NB4 (cell line): Measurements from ENCODE around the gene SLC35F5.

Source experiments
- MYC ChIP-seq: IDR thresholded peaks from 2 replicates; pipeline ENCODE4 v1.6.1; 2011; ENCODE audit warnings: low read depth, low read length
- POLR2A ChIP-seq: IDR thresholded peaks from 2 replicates; pipeline ENCODE4 v1.6.1; 2011; ENCODE audit warnings: mild to moderate bottlenecking; ENCODE audit not compliant: insufficient read length; ENCODE audit errors: extremely low read depth
- TF ChIP-seq, protein P1 (sequence below): IDR thresholded peaks from one replicate; pipeline ENCODE4 v1.5.1; 2012; ENCODE audit warnings: low read depth, low read length
- TF ChIP-seq, protein P2 (sequence below): IDR thresholded peaks from 2 replicates; pipeline ENCODE4 v1.6.1; 2011; ENCODE audit warnings: low read depth, low read length

DNA sequence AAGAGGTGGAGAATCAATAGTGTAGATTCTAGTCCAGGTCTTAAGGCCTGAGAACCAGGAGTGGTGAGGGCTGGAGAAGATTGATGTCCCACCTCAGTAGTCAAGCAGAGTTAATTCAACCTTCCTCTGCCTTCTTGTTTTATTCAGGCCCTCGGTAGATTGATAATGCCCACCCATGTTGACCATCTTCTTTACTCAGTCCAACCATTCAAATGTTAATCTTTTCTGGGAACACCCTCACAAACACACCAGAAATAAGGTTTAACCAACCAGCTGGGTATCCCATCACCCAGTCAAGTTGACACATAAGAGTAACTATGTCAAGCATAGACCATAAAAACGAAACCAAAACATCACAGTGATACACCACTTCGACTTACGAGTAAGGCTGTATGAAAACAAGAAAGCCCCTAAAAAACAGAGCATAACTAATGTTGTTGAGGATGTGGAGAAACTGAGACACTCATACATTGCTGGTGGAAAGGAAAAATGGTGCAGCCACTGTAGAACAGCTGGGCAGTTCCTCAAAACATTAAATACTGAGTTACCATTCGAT lies 57.5 kb downstream of the SLC35F5 start:
- TF ChIP-seq, protein P1, sequence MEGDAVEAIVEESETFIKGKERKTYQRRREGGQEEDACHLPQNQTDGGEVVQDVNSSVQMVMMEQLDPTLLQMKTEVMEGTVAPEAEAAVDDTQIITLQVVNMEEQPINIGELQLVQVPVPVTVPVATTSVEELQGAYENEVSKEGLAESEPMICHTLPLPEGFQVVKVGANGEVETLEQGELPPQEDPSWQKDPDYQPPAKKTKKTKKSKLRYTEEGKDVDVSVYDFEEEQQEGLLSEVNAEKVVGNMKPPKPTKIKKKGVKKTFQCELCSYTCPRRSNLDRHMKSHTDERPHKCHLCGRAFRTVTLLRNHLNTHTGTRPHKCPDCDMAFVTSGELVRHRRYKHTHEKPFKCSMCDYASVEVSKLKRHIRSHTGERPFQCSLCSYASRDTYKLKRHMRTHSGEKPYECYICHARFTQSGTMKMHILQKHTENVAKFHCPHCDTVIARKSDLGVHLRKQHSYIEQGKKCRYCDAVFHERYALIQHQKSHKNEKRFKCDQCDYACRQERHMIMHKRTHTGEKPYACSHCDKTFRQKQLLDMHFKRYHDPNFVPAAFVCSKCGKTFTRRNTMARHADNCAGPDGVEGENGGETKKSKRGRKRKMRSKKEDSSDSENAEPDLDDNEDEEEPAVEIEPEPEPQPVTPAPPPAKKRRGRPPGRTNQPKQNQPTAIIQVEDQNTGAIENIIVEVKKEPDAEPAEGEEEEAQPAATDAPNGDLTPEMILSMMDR: no peak
- TF ChIP-seq POLR2A (no peak), MYC (no peak)
- TF ChIP-seq, protein P2, sequence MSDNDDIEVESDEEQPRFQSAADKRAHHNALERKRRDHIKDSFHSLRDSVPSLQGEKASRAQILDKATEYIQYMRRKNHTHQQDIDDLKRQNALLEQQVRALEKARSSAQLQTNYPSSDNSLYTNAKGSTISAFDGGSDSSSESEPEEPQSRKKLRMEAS: no peak
